A673 (cell line): ENCODE results near the gene IL6R. TPM values are rescaled to one million over a fixed set of nuclear protein-coding genes. Genes with fewer than 3 reads are reported as not detected.

Experiments
- BruUV-seq: library from RNA; stranded (reverse); fragments of 400-500 nt; replicated peaks from 2 replicates; lab custom pipeline; 2021; lab: Mats Ljungman, UMichigan
- CTCF ChIA-PET: fragments of 300-600 bp; sonication (Branson Sonifier 250); formaldehyde crosslinking; loops from one replicate; lab custom pipeline; 2022; ENCODE audit warnings: antibody characterized with exemption; lab: Charles Lee
- POLR2A ChIA-PET: fragments of 300-600 bp; sonication (Branson Sonifier 250); formaldehyde crosslinking; loops from one replicate; lab custom pipeline; 2022; ENCODE audit warnings: antibody characterized with exemption; ENCODE audit not compliant: low non-redundant PET; lab: Charles Lee
- DNase-seq: peaks from one replicate; pipeline ENCODE4 v3.0.0-alpha.2; 2015; ENCODE audit warnings: low spot score
- H3K27ac ChIP-seq: fragments of 200-600 bp; sonication (generic); 2 replicates; pipeline ENCODE4 v1.5.1; 2016; ENCODE audit warnings: mixed run types, low read depth, mild to moderate bottlenecking, mixed read lengths, antibody characterized with exemption, low read length; ENCODE audit not compliant: poor library complexity, severe bottlenecking
- H3K27me3 ChIP-seq: fragments of 200-600 bp; sonication (generic); replicated peaks from 2 replicates; pipeline ENCODE4 v1.6.1; 2017; ENCODE audit warnings: mixed run types, low read depth, mild to moderate bottlenecking, mixed read lengths, antibody characterized with exemption, low read length; ENCODE audit not compliant: insufficient read depth, poor library complexity
- H3K36me3 ChIP-seq: fragments of 200-600 bp; sonication (generic); 2 replicates; pipeline ENCODE4 v1.6.1; 2016; ENCODE audit warnings: mixed run types, mild to moderate bottlenecking, mixed read lengths, antibody characterized with exemption, low read length; ENCODE audit not compliant: insufficient read depth, poor library complexity, severe bottlenecking
- H3K4me1 ChIP-seq: fragments of 200-600 bp; sonication (generic); 2 replicates; pipeline ENCODE4 v1.6.1; 2017; ENCODE audit warnings: mixed run types, mild to moderate bottlenecking, mixed read lengths, antibody characterized with exemption, low read length; ENCODE audit not compliant: insufficient read depth, poor library complexity, severe bottlenecking
- H3K4me3 ChIP-seq: fragments of 200-600 bp; sonication (generic); 2 replicates; pipeline ENCODE4 v1.5.1; 2016; ENCODE audit warnings: low read depth, mixed run types, mild to moderate bottlenecking, mixed read lengths, low read length; ENCODE audit not compliant: poor library complexity, severe bottlenecking
- H3K9me3 ChIP-seq: fragments of 200-600 bp; sonication (generic); 2 replicates; pipeline ENCODE4 v1.6.1; 2016; ENCODE audit warnings: mixed run types, low read depth, mild to moderate bottlenecking, mixed read lengths, antibody characterized with exemption, low read length; ENCODE audit not compliant: poor library complexity, severe bottlenecking
- EZH2 ChIP-seq: fragments of 200-600 bp; sonication (generic); IDR thresholded peaks from 2 replicates; pipeline ENCODE4 v1.6.1; 2017; ENCODE audit warnings: borderline replicate concordance, low read depth, mild to moderate bottlenecking, mixed read lengths, antibody characterized with exemption, low read length; ENCODE audit not compliant: poor library complexity, severe bottlenecking
- intact Hi-C: fragments of 100-400 bp; cut with micrococcal nuclease; formaldehyde crosslinking; loops from one replicate; pipeline ENCODE4 v1.10.0; 2022; ENCODE audit not compliant: unreplicated experiment
- total RNA-seq: library from RNA; stranded (reverse); gene quantifications from 2 replicates; pipeline ENCODE4 v1.2.3, GENCODE V29; 2021
- TF ChIP-seq, protein P1 (sequence below): fragments of 300-800, 200-600 bp; sonication (generic); conservative IDR thresholded peaks from 2 replicates; pipeline ENCODE4 v1.5.1; 2017; ENCODE audit warnings: low read depth, mild to moderate bottlenecking, antibody characterized with exemption, low read length, moderate library complexity, mixed read lengths

Gene IL6R
- total RNA-seq, 1 experiment from 2014 or later, result 1.9 TPM

DNA sequence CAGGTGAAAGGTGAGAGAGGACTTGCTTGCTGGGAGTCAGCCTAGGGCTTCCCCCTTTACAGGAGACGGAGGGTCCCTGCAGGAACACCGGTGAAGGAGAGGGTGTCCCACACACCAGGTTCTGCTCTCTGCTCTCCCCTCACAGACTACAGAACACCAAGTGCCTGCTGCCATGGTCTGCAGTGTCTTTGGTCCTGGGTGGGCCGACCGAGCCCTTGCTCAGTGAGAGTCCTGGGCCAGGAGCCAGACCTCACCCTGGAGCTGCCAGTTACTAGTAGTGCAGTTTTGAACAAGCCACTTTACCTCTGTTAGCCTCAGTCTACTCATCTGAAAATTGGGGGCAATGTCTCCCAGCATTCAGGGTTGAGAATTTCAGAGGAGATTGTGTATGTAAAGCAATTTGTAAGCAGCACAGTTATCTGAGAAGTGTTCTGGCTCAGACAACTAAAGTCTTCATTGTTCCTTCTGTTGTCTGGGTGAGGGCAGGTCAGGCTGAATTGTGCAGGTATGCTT, 2.7 kb upstream of the IL6R start:
- ChIA-PET POLR2A (no interaction called here), CTCF (no interaction called here)
- Histone ChIP-seq H3K36me3 (no peaks in the 10 kb centered on the region), H3K9me3 (no peaks in the 10 kb centered on the region), H3K27ac (no peak overlapping the region), H3K4me1 (peaks cover 13% of the 10 kb centered on the region), H3K4me3 (no peak overlapping the region), H3K27me3 (peaks cover 18% of the 10 kb centered on the region)
- no peak for DNase-seq
- no TSS peak for BruUV-seq
- intact Hi-C loops, result no loop called here
- TF ChIP-seq, protein P1, sequence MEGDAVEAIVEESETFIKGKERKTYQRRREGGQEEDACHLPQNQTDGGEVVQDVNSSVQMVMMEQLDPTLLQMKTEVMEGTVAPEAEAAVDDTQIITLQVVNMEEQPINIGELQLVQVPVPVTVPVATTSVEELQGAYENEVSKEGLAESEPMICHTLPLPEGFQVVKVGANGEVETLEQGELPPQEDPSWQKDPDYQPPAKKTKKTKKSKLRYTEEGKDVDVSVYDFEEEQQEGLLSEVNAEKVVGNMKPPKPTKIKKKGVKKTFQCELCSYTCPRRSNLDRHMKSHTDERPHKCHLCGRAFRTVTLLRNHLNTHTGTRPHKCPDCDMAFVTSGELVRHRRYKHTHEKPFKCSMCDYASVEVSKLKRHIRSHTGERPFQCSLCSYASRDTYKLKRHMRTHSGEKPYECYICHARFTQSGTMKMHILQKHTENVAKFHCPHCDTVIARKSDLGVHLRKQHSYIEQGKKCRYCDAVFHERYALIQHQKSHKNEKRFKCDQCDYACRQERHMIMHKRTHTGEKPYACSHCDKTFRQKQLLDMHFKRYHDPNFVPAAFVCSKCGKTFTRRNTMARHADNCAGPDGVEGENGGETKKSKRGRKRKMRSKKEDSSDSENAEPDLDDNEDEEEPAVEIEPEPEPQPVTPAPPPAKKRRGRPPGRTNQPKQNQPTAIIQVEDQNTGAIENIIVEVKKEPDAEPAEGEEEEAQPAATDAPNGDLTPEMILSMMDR, result no peak
- no peak for TF ChIP-seq EZH2

DNA sequence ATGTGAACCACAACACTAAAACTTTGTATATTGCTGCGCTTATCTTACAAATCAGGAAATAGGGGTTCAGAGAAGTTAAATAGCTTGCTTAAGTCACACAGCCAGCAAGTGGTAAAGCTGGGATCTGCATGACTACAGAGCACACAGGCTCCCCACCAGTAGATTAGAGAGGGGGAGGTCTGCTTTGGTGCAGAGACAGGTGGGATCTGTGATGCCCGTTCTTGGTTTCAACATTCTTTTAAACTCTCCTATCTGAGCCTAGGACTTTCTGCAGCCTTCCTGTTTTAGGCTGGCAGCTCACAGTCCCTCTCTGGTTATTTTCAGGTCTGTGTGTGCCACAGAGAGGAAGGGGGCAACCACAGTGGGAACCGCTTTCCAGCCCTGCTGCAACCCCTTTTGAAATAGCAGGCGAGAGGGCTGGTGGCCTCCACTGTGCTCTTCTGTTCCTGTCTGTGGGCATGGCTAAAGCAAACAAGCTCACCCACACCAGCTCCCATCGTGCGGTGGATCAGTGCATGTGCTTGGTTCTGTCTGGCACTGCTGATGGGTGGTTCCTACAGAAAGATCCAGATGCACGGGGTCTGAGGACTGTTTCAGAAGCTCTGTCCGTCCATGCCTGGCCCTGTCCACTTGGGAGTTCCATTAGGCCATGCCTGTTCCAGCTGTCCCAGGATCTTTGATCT, 1.7 kb upstream of the IL6R start:
- Histone ChIP-seq H3K4me3 (no peak overlapping the region), H3K9me3 (no peaks in the 10 kb centered on the region), H3K36me3 (no peaks in the 10 kb centered on the region), H3K4me1 (peaks cover 13% of the 10 kb centered on the region), H3K27me3 (peaks cover 18% of the 10 kb centered on the region), H3K27ac (no peak overlapping the region)
- no TSS peak for BruUV-seq
- CTCF ChIA-PET, result no interaction called here
- DNase-seq, result no peak
- intact Hi-C loops, result no loop called here
- TF ChIP-seq EZH2, result no peak
- TF ChIP-seq, protein P1, result no peak
- POLR2A ChIA-PET, result interaction anchor here (0.6 kb wide), 1 partner anchor 1575 kb away, joined by 7 read pairs; the partner anchor contains the start of gene ARHGEF2

DNA sequence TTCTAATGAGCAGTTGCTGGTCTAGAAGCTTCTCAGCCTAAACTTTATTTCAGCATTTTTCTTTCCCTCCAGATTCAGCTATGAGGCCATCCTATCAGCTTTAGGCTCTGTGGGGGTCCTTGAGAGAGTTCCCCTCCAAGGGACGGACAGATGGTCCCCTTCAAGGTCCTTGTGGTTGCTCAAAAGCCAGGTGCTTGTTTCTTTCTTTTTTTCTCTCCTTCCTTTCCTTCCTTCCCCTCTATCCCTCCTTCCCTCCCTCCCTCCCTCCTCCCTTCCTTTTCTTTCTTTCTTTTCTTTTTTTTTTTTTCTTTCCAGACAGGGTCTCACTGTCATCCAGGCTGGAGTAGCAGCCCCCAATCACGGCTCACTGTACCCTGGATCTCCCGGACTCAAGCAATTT, 1.2 kb upstream of the IL6R start:
- DNase-seq, result no peak
- peaks cover 13% of the 10 kb centered on the region for H3K4me1 ChIP-seq
- no peaks in the 10 kb centered on the region for H3K36me3 ChIP-seq
- H3K27me3 ChIP-seq, result peaks cover 18% of the 10 kb centered on the region
- H3K27ac ChIP-seq, result no peak overlapping the region
- CTCF ChIA-PET, result no interaction called here
- TF ChIP-seq EZH2, result no peak
- TF ChIP-seq, protein P1, result no peak
- H3K4me3 ChIP-seq, result no peak overlapping the region
- POLR2A ChIA-PET, result no interaction called here
- no peaks in the 10 kb centered on the region for H3K9me3 ChIP-seq
- BruUV-seq, result no TSS peak
- intact Hi-C loops, result no loop called here
